HCT116 (cell line): Measurements from ENCODE around the gene BRCA2. TPM values are rescaled to one million over a fixed set of nuclear protein-coding genes. Genes with fewer than 3 reads are reported as not detected.

Experiments
- ATAC-seq: fragments of 200-7000 bp; cut with Tn5 transposase; 2 replicates; pipeline ENCODE4 v1.9.1; 2020; ENCODE audit warnings: mild to moderate bottlenecking, moderate library complexity
- BruUV-seq: library from RNA; stranded (reverse); fragments of 400-500 nt; replicated peaks from 2 replicates; lab custom pipeline; 2021; lab: Mats Ljungman, UMichigan
- CTCF ChIA-PET: fragments of 300-600 bp; sonication (Branson Sonifier 250); formaldehyde crosslinking; loops from one replicate; lab custom pipeline; 2021; ENCODE audit warnings: antibody characterized with exemption; lab: Charles Lee
- POLR2A ChIA-PET: fragments of 300-600, 350-600 bp; sonication (Branson Sonifier 250); formaldehyde crosslinking; loops from one replicate; lab custom pipeline; 2021; ENCODE audit warnings: antibody characterized with exemption; lab: Charles Lee
- RAD21 ChIA-PET, 2 experiments: fragments of 300-600 bp; sonication (Branson Sonifier 250); formaldehyde crosslinking; loops; one replicate each; lab custom pipeline; 2023; ENCODE audit warnings: low total read pairs in 2 of 2; ENCODE audit not compliant: uncharacterized antibody in 2 of 2, unreplicated experiment in 2 of 2, low non-redundant PET in 1 of 2; lab: Charles Lee
- DNase-seq: peaks from one replicate; pipeline ENCODE4 v3.0.0-alpha.2; 2010; ENCODE audit warnings: low read depth, low spot score
- H2AFZ ChIP-seq: fragments of 200-600 bp; shearing (Covaris generic), sonication (generic); 2 replicates; pipeline ENCODE4 v1.6.1; 2017; ENCODE audit warnings: low read depth, mixed run types, mixed read lengths, antibody characterized with exemption, low read length; ENCODE audit not compliant: poor library complexity, severe bottlenecking
- H3K27ac ChIP-seq: 2 replicates; pipeline ENCODE4 v1.5.1; 2012; ENCODE audit warnings: low read depth, low read length
- H3K27me3 ChIP-seq: fragments of 200-600 bp; sonication (generic); 2 replicates; pipeline ENCODE4 v1.6.1; 2016; ENCODE audit warnings: mixed run types, low read length, mixed read lengths; ENCODE audit not compliant: insufficient read depth
- H3K36me3 ChIP-seq, 2 experiments: fragments of 200-500 bp in 1 of 2; fragments of 200-600 bp in 1 of 2; sonication (Bioruptor generic) in 1 of 2; sonication (generic) in 1 of 2; 2 replicates each; pipeline versions ENCODE4 v1.5.1 to v1.6.1; 2014 to 2016; ENCODE audit warnings: low read length in 2 of 2, inconsistent platforms in 1 of 2, mixed read lengths in 1 of 2, mixed run types in 1 of 2; ENCODE audit not compliant: insufficient read depth in 2 of 2, control insufficient read depth in 1 of 2
- H3K4me1 ChIP-seq, 2 experiments: fragments of 200-600 bp in 1 of 2; sonication (generic) in 1 of 2; 2 replicates each; pipeline versions ENCODE4 v1.5.1 to v1.6.1; 2012 to 2017; ENCODE audit warnings: low read length in 2 of 2, inconsistent platforms in 1 of 2, mild to moderate bottlenecking in 1 of 2, mixed read lengths in 1 of 2, mixed run types in 1 of 2, moderate library complexity in 1 of 2; ENCODE audit not compliant: insufficient read depth in 2 of 2, control insufficient read depth in 1 of 2
- H3K4me2 ChIP-seq: fragments of 200-600 bp; sonication (generic); 2 replicates; pipeline ENCODE4 v1.6.1; 2017; ENCODE audit warnings: mixed run types, low read length, mixed read lengths
- H3K4me3 ChIP-seq, 2 experiments: fragments of 200-600 bp in 1 of 2; sonication (generic) in 1 of 2; replicated peaks in 1 of 2; 2 replicates each; pipeline ENCODE4 v1.5.1; 2011 to 2016; ENCODE audit warnings: low read length in 2 of 2, control low read depth in 1 of 2, low read depth in 1 of 2, mild to moderate bottlenecking in 1 of 2, mixed read lengths in 1 of 2, mixed run types in 1 of 2
- H3K79me2 ChIP-seq: fragments of 200-600 bp; sonication (generic); 2 replicates; pipeline ENCODE4 v1.6.1; 2017; ENCODE audit warnings: mild to moderate bottlenecking, mixed run types, low read length, moderate library complexity, mixed read lengths; ENCODE audit not compliant: insufficient read depth
- H3K9ac ChIP-seq: fragments of 200-600 bp; sonication (generic); 2 replicates; pipeline ENCODE4 v1.6.1; 2016; ENCODE audit warnings: low read length, mixed read lengths
- H3K9me2 ChIP-seq: fragments of 200-600 bp; sonication (generic), shearing (Covaris generic); 2 replicates; pipeline ENCODE4 v1.6.1; 2017; ENCODE audit warnings: mixed run types, mild to moderate bottlenecking, moderate library complexity; ENCODE audit not compliant: insufficient read depth
- H3K9me3 ChIP-seq, 2 experiments: fragments of 200-500 bp in 1 of 2; fragments of 200-600 bp in 1 of 2; sonication (Bioruptor generic) in 1 of 2; sonication (generic) in 1 of 2; 2 replicates each; pipeline ENCODE4 v1.6.1; 2014 to 2017; ENCODE audit warnings: low read length in 2 of 2, mixed read lengths in 2 of 2, inconsistent platforms in 1 of 2, low read depth in 1 of 2, mild to moderate bottlenecking in 1 of 2, mixed run types in 1 of 2, moderate library complexity in 1 of 2; ENCODE audit not compliant: control insufficient read depth in 1 of 2, insufficient read depth in 1 of 2
- H4K20me1 ChIP-seq: fragments of 200-600 bp; sonication (generic), shearing (Covaris generic); 2 replicates; pipeline ENCODE4 v1.6.1; 2017; ENCODE audit warnings: mixed run types, mild to moderate bottlenecking, moderate library complexity; ENCODE audit not compliant: insufficient read depth
- ATF3 ChIP-seq: IDR thresholded peaks from 2 replicates; pipeline ENCODE4 v1.6.1; 2012
- ELF1 ChIP-seq: IDR thresholded peaks from 2 replicates; pipeline ENCODE4 v1.6.1; 2012; ENCODE audit warnings: low read depth, borderline replicate concordance
- EZH2phosphoT487 ChIP-seq: fragments of 200-600 bp; IDR thresholded peaks from 2 replicates; pipeline ENCODE4 v1.6.1; 2018; ENCODE audit warnings: antibody characterized with exemption, borderline replicate concordance
- POLR2AphosphoS5 ChIP-seq: IDR thresholded peaks from 2 replicates; pipeline ENCODE4 v1.6.1; 2011; ENCODE audit warnings: mild to moderate bottlenecking, low read depth, low read length, moderate library complexity
- RAD21 ChIP-seq: IDR thresholded peaks from 2 replicates; pipeline ENCODE4 v1.6.1; 2012; ENCODE audit warnings: low read depth, mild to moderate bottlenecking
- SRF ChIP-seq: IDR thresholded peaks from 2 replicates; pipeline ENCODE4 v1.6.1; 2012; ENCODE audit warnings: low read depth
- YY1 ChIP-seq: IDR thresholded peaks from 2 replicates; pipeline ENCODE4 v1.6.1; 2011; ENCODE audit warnings: low read length, low read depth, moderate library complexity, mild to moderate bottlenecking; ENCODE audit not compliant: insufficient replicate concordance; ENCODE audit errors: extremely low read depth
- ZNF274 ChIP-seq: fragments of 200-500 bp; sonication (Bioruptor generic); IDR thresholded peaks from 2 replicates; pipeline ENCODE4 v1.6.1; 2014; ENCODE audit warnings: mild to moderate bottlenecking, low read depth, low read length, inconsistent platforms
- intact Hi-C: fragments of 100-400 bp; cut with micrococcal nuclease; formaldehyde crosslinking; loops from 2 replicates; pipeline ENCODE4 v1.10.0; 2022
- total RNA-seq: library from RNA; stranded (reverse); gene quantifications from one replicate; pipeline ENCODE4 v1.2.1, GENCODE V29; 2021; ENCODE audit not compliant: unreplicated experiment

Gene BRCA2
- total RNA-seq, 1 experiment from 2014 or later: 14.2 TPM

GRCh38 chr13:32430018-32430747 is 114.9 kb downstream of the BRCA2 start:
- CTCF ChIA-PET: no interaction called here
- 0 out of 4 replicates have a peak, but pooled peaks cover 0 to 2% of the 10 kb centered on the region in 2 experiments for H3K36me3 ChIP-seq
- H3K9me2 ChIP-seq: no peaks in the 10 kb centered on the region
- intact Hi-C loops: no loop called here
- DNase-seq (no peak), ATAC-seq (no peak)
- H3K79me2 ChIP-seq: no peaks in the 10 kb centered on the region
- H3K27ac ChIP-seq: no peak overlapping the region
- no peaks in the 10 kb centered on the region for H4K20me1 ChIP-seq
- POLR2A ChIA-PET: no interaction called here
- no peak overlapping the region for H3K9ac ChIP-seq
- RAD21 ChIA-PET: no interaction called here
- no TSS peak for BruUV-seq
- no peak overlapping the region for H2AFZ ChIP-seq
- no peaks in the 10 kb centered on the region for H3K4me1 ChIP-seq
- no peak overlapping the region for H3K4me3 ChIP-seq
- H3K4me2 ChIP-seq: no peak overlapping the region
- no peaks in the 10 kb centered on the region for H3K27me3 ChIP-seq
- H3K9me3 ChIP-seq: no peaks in the 10 kb centered on the region
- TF ChIP-seq ATF3 (no peak), ELF1 (no peak), POLR2AphosphoS5 (no peak), SRF (no peak), YY1 (no peak), ZNF274 (no peak), RAD21 (no peak)

- intact Hi-C loops: no loop called here
- Histone ChIP-seq H3K27ac (no peak overlapping the region), H3K4me2 (no peak overlapping the region), H3K4me3 (no peak overlapping the region), H3K79me2 (no peaks in the 10 kb centered on the region), H2AFZ (no peak overlapping the region), H3K27me3 (no peaks in the 10 kb centered on the region), H4K20me1 (no peaks in the 10 kb centered on the region), H3K9me2 (no peaks in the 10 kb centered on the region), H3K36me3 (peaks cover 0 to 4% of the 10 kb centered on the region in 2 experiments; a peak in 1 of 4 replicates), H3K9ac (no peak overlapping the region), H3K4me1 (no peaks in the 10 kb centered on the region), H3K9me3 (no peaks in the 10 kb centered on the region)
- no peak for TF ChIP-seq EZH2phosphoT487
- no peak for TF ChIP-seq ELF1
- POLR2A ChIA-PET: no interaction called here
- RAD21 ChIA-PET: no interaction called here
- no peak for DNase-seq
- CTCF ChIA-PET: no interaction called here
- no peak for ATAC-seq
- no TSS peak for BruUV-seq
Measured at GRCh38 chr13:32431361-32431760, 116.1 kb downstream of the BRCA2 start.
